Tibial artery (tissue), 4 donors: ENCODE results near the gene HNRNPA1.

Experiments used
- DNase-seq, 2 donors: peaks; one replicate each; pipeline ENCODE4 v3.0.0-alpha.2; 2019
- H3K27ac ChIP-seq, 2 donors: fragments of 200-600 bp; sonication (generic) in 1 of 2; 1 replicate in 1 of 2; 2 replicates in 1 of 2; pipeline ENCODE4 v1.5.1; 2018 to 2019; ENCODE audit warnings: mild to moderate bottlenecking in 1 of 2
- H3K27me3 ChIP-seq, 2 donors: fragments of 200-600 bp; sonication (generic) in 1 of 2; one replicate each; pipeline versions ENCODE4 v1.5.1 to v1.6.0; 2016 to 2019
- H3K36me3 ChIP-seq, 3 donors: fragments of 200-600 bp; sonication (generic) in 2 of 3; one replicate each; pipeline ENCODE4 v1.5.1; 2016 to 2019; ENCODE audit warnings: mild to moderate bottlenecking in 2 of 3
- H3K4me1 ChIP-seq, 4 donors: fragments of 200-600 bp; sonication (generic) in 2 of 4; 1 replicate in 3 of 4; 2 replicates in 1 of 4; pipeline ENCODE4 v1.5.1; 2016 to 2019
- H3K4me3 ChIP-seq, 2 donors: fragments of 200-600 bp; sonication (generic) in 1 of 2; 1 replicate in 1 of 2; 2 replicates in 1 of 2; pipeline ENCODE4 v1.5.1; 2018 to 2019; ENCODE audit warnings: mild to moderate bottlenecking in 2 of 2
- H3K9me3 ChIP-seq, 3 donors: fragments of 200-600 bp; sonication (generic) in 1 of 3; one replicate each; pipeline ENCODE4 v1.5.1; 2016 to 2019
- intact Hi-C: fragments of 100-400 bp; cut with DNase I; formaldehyde crosslinking; loops from one replicate; pipeline ENCODE4 v1.15.0; 2023; ENCODE audit warnings: low total_unique reads
- TF ChIP-seq, protein P1 (sequence below), 2 experiments: fragments of 200-600 bp in 1 of 2; fragments of 450-650 bp in 1 of 2; IDR thresholded peaks; one replicate each; pipeline ENCODE4 v1.5.1; 2017 to 2019; ENCODE audit warnings: antibody characterized with exemption in 2 of 2, mild to moderate bottlenecking in 1 of 2, moderate library complexity in 1 of 2

The HNRNPA1 gene

DNA sequence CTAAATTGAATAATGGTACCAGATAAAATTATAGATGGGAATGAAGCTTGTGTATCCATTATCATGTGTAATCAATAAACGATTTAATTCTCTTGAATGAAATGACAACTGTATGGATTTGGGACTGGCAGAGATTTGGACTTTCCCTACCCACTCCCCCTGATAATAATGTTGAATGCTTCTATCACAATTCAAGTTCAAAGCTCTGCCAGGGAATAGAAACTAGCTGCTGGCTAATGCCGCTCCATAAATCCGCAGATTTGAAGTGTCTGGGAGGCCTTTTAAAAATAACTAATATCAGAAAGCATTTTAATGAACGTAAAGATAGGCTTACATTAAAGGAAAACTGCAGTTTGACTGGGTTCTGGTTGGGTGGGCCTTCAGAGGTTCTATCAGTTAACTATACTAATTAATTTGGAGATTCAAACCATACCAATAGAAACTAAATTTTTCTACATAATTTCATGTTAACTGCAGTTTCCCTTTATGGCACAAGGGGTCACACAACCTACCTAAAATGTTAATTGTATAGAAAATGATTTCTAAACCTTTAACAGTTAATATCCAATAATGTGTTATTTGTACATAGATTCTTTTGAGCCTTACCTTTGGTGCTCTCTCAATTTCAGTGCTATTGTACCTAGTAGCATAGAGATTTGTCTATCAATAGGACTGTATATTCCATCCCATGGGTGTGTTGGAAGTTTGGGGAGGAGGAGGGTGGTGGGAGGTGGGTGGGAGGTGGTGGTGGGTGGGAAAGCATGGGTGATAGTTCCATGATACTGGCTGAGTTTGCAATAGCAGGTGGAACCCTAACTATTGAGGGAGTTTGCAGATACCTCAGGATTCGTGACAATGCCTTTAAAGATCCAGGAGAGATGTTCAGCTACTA is 4.9 kb downstream of the HNRNPA1 start:
- no peak overlapping the region for H3K4me3 ChIP-seq
- TF ChIP-seq, protein P1, sequence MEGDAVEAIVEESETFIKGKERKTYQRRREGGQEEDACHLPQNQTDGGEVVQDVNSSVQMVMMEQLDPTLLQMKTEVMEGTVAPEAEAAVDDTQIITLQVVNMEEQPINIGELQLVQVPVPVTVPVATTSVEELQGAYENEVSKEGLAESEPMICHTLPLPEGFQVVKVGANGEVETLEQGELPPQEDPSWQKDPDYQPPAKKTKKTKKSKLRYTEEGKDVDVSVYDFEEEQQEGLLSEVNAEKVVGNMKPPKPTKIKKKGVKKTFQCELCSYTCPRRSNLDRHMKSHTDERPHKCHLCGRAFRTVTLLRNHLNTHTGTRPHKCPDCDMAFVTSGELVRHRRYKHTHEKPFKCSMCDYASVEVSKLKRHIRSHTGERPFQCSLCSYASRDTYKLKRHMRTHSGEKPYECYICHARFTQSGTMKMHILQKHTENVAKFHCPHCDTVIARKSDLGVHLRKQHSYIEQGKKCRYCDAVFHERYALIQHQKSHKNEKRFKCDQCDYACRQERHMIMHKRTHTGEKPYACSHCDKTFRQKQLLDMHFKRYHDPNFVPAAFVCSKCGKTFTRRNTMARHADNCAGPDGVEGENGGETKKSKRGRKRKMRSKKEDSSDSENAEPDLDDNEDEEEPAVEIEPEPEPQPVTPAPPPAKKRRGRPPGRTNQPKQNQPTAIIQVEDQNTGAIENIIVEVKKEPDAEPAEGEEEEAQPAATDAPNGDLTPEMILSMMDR (IDR thresholded peaks at IDR 0.05) = peak in 1 of 2 experiments; percentile 11
- peaks cover 62 to 73% (median 68%) of the 10 kb centered on the region in 3 donors for H3K36me3 ChIP-seq
- H3K9me3 ChIP-seq = no peaks in the 10 kb centered on the region
- peaks cover 0 to 49% (median 35%) of the 10 kb centered on the region in 4 donors for H3K4me1 ChIP-seq
- intact Hi-C loops = loop anchor here (5.0 kb wide), 1 partner anchor 37 kb away; no protein-coding TSS in a partner anchor
- H3K27ac ChIP-seq = no peak overlapping the region
- DNase-seq = no peak
- H3K27me3 ChIP-seq = no peaks in the 10 kb centered on the region

DNA sequence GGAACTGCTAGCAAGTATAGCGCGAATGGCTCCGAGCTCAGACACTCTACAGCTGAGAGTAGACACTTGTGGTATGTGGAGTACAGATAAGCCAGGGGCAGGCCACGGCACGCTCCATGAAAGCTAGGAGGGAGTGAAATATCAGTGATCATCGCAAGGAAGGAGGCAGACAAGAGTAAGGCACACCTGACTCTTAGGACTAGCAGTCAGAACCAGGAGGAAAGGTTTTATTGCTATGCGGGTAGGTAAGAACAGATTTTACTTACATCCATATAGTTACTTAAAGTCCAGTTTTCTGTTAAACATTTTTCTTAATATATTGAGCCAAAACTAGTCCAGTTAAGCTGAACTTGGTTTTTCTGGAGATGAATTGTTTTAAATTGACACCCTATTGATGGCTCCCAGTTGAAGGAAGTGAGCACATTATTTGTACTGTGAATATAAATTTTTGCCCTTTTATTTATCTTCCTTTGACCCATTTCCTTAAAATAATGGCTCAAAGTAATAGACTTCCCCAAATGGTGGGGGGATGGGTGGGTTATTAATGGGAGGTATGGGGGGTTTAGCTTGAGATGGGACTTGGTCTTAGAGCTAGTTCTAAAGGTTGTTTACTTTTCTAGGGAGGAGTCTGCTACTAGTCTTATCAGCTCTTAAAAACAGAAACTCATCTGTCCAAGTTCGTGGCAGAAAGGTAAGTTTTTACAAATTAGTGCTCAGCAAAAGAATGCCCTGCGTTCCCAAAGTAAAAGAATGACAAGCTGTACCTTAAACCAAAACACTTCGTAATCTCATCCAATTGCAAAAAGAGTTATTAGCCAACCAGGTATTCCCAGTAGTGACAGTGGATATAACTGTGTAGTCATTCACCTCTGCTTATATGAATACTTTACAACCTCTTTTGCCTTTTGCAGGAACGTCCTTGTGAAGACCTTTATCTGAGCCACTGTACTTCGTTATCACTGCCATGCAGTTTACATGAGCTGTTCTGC is 5.8 kb downstream of the HNRNPA1 start:
- H3K9me3 ChIP-seq = no peaks in the 10 kb centered on the region
- peaks cover 62 to 73% (median 68%) of the 10 kb centered on the region in 3 donors for H3K36me3 ChIP-seq
- no peaks in the 10 kb centered on the region for H3K27me3 ChIP-seq
- TF ChIP-seq, protein P1 (IDR thresholded peaks at IDR 0.05) = no peak
- no peak for DNase-seq
- intact Hi-C loops = loop anchor here (5.0 kb wide), 1 partner anchor 36 kb away; no protein-coding TSS in a partner anchor
- no peak overlapping the region for H3K27ac ChIP-seq
- no peak overlapping the region for H3K4me3 ChIP-seq
- H3K4me1 ChIP-seq = peaks cover 0 to 48% (median 35%) of the 10 kb centered on the region in 4 donors

DNA sequence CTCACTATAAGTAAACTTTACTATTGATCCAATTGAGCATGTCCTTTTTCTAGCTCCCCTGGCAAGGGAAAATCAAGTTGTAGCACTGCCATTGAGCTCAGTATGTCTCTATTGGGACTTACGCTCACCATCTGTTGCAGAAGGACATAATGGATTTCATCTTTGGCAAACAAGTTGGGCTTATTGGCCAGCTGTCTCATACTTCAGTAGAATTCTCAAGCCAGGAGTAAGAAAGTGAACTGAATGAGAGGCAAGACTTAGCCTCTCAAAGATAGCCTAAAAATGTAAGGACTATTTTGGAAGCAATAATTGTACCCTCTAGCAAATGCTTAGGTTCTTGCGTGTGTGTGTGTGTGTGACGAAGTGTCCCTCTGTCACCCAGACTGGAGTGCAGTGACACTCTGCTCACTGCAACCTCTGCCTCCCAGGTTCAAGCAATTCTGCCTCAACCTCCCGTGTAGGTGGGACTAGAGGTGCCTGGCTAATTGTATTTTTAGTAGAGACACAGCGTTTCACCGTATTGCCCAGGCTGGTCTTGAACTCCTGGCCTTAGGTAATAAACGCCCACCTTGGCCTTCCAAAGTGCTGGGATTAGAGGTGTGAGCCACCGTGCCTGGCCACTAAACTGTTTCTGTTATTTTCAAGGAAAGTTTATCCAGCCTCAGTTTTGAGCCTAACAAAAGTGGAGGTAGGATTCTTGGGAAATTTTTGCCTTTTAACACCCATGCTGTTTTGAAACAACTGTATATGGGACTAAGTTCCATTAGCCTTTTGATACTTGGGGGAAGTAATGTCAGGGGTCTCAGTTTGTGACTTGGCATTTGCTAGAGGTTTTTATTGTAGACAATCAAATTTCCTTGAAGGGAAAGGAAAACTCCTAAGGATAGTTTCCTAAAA is 7.0 kb downstream of the HNRNPA1 start:
- peaks cover 52 to 61% (median 59%) of the 10 kb centered on the region in 3 donors for H3K36me3 ChIP-seq

DNA sequence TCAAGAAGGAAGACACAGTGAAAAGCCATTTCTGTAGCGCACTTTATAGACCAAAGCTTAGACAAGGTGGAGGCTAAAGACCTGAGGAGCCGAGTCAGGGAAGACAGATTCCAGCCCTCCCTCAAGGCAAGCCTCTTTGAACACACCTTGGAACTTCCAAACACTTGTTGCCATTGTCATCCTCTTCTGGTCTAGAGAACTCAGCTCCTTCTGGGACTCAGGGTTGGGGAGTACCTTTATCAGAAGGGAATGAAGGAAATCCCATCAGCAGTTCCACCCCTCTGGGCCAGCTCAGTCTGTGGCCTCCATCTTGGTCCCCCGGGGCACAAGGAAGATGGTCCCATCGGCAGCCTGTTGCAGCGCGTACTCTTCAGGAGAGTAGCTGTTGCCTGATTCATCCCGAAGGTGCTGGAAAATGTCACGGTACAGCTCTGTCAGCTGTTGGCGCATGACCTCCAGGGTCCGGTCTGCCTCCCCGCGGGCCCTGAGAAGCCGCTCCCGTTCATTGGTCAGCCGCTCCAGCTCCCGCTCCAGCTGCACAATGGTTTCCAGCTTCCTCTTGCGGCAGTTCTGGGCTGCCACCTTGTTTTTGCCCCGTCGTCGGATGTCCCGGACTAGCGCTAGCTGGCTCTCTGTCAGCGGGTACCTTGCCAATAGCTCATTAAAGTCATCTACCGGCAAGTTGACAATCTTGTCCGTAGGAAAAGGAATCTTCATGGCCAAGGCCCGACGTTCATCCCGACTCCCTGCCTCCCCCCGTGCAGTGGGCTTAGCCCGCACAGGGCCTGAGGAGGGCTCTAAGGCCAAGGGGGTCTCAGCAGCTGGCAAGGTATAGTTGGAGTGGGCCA is 11.8 kb downstream of the HNRNPA1 start:
- Histone ChIP-seq H3K36me3 (peaks cover 14 to 19% (median 16%) of the 10 kb centered on the region in 3 donors), H3K27ac (no peak overlapping the region), H3K27me3 (no peaks in the 10 kb centered on the region), H3K4me3 (no peak overlapping the region), H3K9me3 (no peaks in the 10 kb centered on the region), H3K4me1 (no peaks in the 10 kb centered on the region)
- intact Hi-C loops = no loop called here
- DNase-seq = no peak
- TF ChIP-seq, protein P1 (IDR thresholded peaks at IDR 0.05) = no peak

More for the DNA sequence above, 7.0 kb downstream of the HNRNPA1 start:
- TF ChIP-seq, protein P1 (IDR thresholded peaks at IDR 0.05) = no peak
- Histone ChIP-seq H3K9me3 (no peaks in the 10 kb centered on the region), H3K4me3 (no peak overlapping the region), H3K27ac (no peak overlapping the region), H3K4me1 (peaks cover 0 to 36% (median 27%) of the 10 kb centered on the region in 4 donors), H3K27me3 (no peaks in the 10 kb centered on the region)
- intact Hi-C loops = loop anchor here (5.0 kb wide), 1 partner anchor 35 kb away; no protein-coding TSS in a partner anchor
- no peak for DNase-seq
